Stimulated activated naive CD8-positive, alpha-beta T cell treated with anti-CD3 and anti-CD28 coated beads, Interleukin-15, Interleukin-2, amounts not matched to agents 100 ng/mL and 50 ng/mL, for 24 hours (primary cell): Measurements from ENCODE around the gene MARK4.

ENCODE experiments used
- H3K27ac Mint-ChIP-seq: one replicate; pipeline ENCODE4 v1.8.0; 2021; ENCODE audit warnings: mild to moderate bottlenecking, mixed read lengths
- H3K27me3 Mint-ChIP-seq: one replicate; pipeline ENCODE4 v1.8.0; 2021; ENCODE audit warnings: mixed read lengths
- H3K36me3 Mint-ChIP-seq: one replicate; pipeline ENCODE4 v1.8.0; 2021; ENCODE audit warnings: low read depth, mixed read lengths
- H3K4me1 Mint-ChIP-seq: one replicate; pipeline ENCODE4 v1.8.0; 2021; ENCODE audit warnings: low read depth, mixed read lengths
- H3K4me3 Mint-ChIP-seq: one replicate; pipeline ENCODE4 v1.8.0; 2021; ENCODE audit warnings: mild to moderate bottlenecking, mixed read lengths
- H3K9me3 Mint-ChIP-seq: one replicate; pipeline ENCODE4 v1.8.0; 2021; ENCODE audit warnings: mixed read lengths

MARK4 gene

DNA sequence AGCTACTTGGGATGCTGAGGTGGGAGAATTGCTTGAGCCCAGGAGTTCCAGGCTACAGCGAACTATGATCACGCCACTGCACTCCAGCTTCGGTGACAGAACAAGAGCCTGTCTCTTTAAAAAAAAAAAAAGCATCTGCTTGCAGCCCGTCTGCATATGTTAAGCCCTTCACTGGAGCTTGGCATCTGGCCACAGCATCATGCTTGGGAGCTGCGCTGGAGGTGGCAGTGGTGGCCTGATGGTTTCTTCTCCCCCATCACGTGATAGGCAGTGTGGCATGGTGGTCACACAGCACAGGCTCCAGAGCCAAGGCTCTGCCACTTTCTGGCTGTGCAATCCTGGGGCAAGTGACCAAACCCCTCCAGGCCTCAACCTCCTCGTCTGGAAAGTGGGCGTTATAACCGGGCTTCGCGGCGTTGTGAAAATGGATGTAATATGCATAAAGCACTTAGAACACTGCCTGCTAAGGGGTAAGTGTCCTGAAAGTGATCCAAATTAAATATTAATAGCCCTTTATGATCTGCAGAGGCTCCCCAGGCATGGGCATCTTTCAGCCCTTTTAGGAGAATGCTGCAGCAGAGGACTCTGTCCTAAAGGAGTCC, 24.4 kb downstream of the MARK4 start:
- H3K36me3 Mint-ChIP-seq, result peaks cover 21% of the 10 kb centered on the region
- no peak overlapping the region for H3K27ac Mint-ChIP-seq
- H3K9me3 Mint-ChIP-seq, result no peaks in the 10 kb centered on the region
- no peak overlapping the region for H3K4me3 Mint-ChIP-seq
- no peaks in the 10 kb centered on the region for H3K27me3 Mint-ChIP-seq
- H3K4me1 Mint-ChIP-seq, result no peaks in the 10 kb centered on the region

GRCh38 chr19:45276284-45276687, 25.2 kb downstream of the MARK4 start:
- Mint-ChIP-seq H3K9me3 (no peaks in the 10 kb centered on the region), H3K36me3 (peaks cover 25% of the 10 kb centered on the region), H3K27ac (no peak overlapping the region), H3K4me3 (no peak overlapping the region), H3K27me3 (no peaks in the 10 kb centered on the region), H3K4me1 (no peaks in the 10 kb centered on the region)

- H3K27ac Mint-ChIP-seq, result no peak overlapping the region
- H3K27me3 Mint-ChIP-seq, result no peaks in the 10 kb centered on the region
- H3K4me3 Mint-ChIP-seq, result no peak overlapping the region
- H3K36me3 Mint-ChIP-seq, result peaks cover 24% of the 10 kb centered on the region
- no peaks in the 10 kb centered on the region for H3K9me3 Mint-ChIP-seq
- no peaks in the 10 kb centered on the region for H3K4me1 Mint-ChIP-seq
Observed at GRCh38 chr19:45278087-45278486, 27.0 kb downstream of the MARK4 start.

- peaks cover 28% of the 10 kb centered on the region for H3K36me3 Mint-ChIP-seq
- no peak overlapping the region for H3K27ac Mint-ChIP-seq
- H3K4me3 Mint-ChIP-seq, result no peak overlapping the region
- H3K9me3 Mint-ChIP-seq, result peaks cover 5% of the 10 kb centered on the region
- H3K27me3 Mint-ChIP-seq, result no peaks in the 10 kb centered on the region
- H3K4me1 Mint-ChIP-seq, result peaks cover 5% of the 10 kb centered on the region
Observed at GRCh38 chr19:45279587-45280192, 28.6 kb downstream of the MARK4 start.

GRCh38 chr19:45280471-45280961, 29.4 kb downstream of the MARK4 start:
- no peaks in the 10 kb centered on the region for H3K27me3 Mint-ChIP-seq
- peaks cover 28% of the 10 kb centered on the region for H3K36me3 Mint-ChIP-seq
- no peak overlapping the region for H3K27ac Mint-ChIP-seq
- peaks cover 5% of the 10 kb centered on the region for H3K4me1 Mint-ChIP-seq
- peaks cover 5% of the 10 kb centered on the region for H3K9me3 Mint-ChIP-seq
- H3K4me3 Mint-ChIP-seq, result no peak overlapping the region

DNA sequence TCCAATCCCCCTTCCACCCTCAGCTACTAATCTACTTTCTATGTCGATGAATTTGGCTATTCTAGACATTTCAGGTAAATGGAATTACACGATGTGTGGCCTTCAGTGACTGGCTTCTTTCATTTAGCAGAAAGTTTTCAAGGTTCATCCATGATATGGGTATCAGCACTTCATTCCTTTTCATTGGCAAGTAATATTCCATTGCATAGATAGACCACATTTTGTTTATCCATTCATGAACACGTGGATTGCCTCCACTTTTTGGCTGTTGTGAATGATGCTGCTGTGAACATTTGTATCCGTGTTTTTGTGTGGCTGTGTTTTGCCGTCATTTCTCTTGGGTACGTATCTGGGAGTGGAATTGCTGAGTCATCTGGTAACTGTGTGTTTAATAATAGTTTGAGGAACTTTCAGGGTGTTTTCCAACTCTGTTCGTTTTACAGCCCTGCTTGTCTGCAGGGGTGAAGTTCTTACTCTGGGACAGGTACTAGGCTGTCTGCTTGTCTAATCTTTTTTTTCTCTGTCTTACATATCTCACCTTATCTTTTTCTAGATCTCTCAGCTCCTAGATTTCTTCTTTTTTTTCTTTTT, 32.5 kb downstream of the MARK4 start:
- Mint-ChIP-seq H3K4me3 (no peak overlapping the region), H3K36me3 (peaks cover 29% of the 10 kb centered on the region), H3K9me3 (peaks cover 5% of the 10 kb centered on the region), H3K4me1 (peaks cover 5% of the 10 kb centered on the region), H3K27me3 (no peaks in the 10 kb centered on the region), H3K27ac (no peak overlapping the region)

DNA sequence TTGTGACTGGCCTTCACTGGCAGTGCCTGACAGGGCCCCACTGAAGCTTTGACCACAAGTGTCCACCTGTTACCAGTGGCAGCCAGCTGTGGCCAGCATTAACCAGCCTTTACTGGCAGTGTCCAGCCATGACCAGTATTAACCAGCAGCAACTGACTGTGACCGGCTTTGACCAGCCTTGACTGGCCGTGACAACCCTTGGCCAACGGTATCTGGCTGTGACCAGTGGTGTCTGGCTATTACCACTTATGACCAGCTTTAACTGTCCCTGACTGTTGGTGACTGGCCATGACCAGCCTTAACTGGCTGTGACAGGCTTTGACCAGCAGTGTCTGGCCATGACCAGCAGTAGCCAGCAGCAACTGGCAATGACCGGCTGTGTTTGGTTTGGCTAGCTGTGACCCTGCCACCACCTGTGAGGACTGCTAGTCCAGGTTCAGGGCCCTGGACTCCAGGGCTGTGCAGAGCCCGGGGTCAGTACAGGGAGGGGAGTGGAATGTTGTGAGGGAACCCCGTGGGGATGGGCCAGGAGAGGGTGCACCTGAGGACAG, 39.4 kb downstream of the MARK4 start:
- Mint-ChIP-seq H3K27ac (no peak overlapping the region), H3K4me3 (no peak overlapping the region)

DNA sequence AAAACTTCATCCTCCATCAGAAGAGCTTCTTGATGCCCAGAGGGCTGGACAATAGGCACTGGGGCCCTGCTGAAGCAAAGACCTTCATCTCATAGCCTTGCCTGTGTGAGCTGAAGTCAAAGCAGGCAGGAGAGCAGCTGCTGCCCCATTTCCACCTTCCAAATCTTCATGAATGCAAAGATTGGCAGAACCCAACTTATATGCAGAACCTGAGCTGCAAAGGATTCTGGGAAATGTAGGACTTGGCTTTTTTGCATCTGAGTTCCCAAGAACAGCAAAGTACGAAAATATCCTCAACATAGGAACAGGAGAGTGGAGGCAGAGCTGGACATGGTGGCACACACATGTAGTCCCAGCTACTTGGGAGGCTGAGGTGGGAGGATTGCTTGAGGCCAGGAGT, 40.8 kb downstream of the MARK4 start:
- H3K9me3 Mint-ChIP-seq, result no peaks in the 10 kb centered on the region
- H3K27me3 Mint-ChIP-seq, result no peaks in the 10 kb centered on the region
- H3K4me3 Mint-ChIP-seq, result no peak overlapping the region
- H3K36me3 Mint-ChIP-seq, result peaks cover 46% of the 10 kb centered on the region
- no peak overlapping the region for H3K27ac Mint-ChIP-seq
- peaks cover 8% of the 10 kb centered on the region for H3K4me1 Mint-ChIP-seq

More for the DNA sequence above, 39.4 kb downstream of the MARK4 start:
- Mint-ChIP-seq H3K9me3 (no peaks in the 10 kb centered on the region), H3K27me3 (no peaks in the 10 kb centered on the region), H3K36me3 (peaks cover 42% of the 10 kb centered on the region), H3K4me1 (peaks cover 8% of the 10 kb centered on the region)

DNA sequence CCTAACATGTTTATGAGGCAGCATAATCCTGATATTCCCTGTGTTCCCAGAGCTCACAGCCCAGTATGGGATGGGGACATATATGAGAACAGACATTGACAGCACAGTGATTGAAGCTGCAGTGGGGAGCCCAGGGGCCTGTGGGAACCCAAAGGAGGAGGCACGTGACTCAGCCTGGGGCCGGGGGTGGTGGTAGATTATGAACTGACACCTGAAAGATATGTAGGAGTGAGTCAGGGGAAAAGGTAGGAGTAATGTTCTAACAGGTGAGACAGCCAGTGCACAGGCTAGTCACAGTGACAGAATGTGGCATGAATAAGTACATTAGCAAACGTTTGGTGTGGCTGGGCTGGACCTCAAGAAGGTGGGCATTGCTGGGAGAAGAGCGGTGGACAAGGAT, 42.6 kb downstream of the MARK4 start:
- no peaks in the 10 kb centered on the region for H3K27me3 Mint-ChIP-seq
- H3K9me3 Mint-ChIP-seq, result no peaks in the 10 kb centered on the region
- no peak overlapping the region for H3K27ac Mint-ChIP-seq
- peaks cover 52% of the 10 kb centered on the region for H3K36me3 Mint-ChIP-seq
- peaks cover 8% of the 10 kb centered on the region for H3K4me1 Mint-ChIP-seq
- H3K4me3 Mint-ChIP-seq, result no peak overlapping the region

DNA sequence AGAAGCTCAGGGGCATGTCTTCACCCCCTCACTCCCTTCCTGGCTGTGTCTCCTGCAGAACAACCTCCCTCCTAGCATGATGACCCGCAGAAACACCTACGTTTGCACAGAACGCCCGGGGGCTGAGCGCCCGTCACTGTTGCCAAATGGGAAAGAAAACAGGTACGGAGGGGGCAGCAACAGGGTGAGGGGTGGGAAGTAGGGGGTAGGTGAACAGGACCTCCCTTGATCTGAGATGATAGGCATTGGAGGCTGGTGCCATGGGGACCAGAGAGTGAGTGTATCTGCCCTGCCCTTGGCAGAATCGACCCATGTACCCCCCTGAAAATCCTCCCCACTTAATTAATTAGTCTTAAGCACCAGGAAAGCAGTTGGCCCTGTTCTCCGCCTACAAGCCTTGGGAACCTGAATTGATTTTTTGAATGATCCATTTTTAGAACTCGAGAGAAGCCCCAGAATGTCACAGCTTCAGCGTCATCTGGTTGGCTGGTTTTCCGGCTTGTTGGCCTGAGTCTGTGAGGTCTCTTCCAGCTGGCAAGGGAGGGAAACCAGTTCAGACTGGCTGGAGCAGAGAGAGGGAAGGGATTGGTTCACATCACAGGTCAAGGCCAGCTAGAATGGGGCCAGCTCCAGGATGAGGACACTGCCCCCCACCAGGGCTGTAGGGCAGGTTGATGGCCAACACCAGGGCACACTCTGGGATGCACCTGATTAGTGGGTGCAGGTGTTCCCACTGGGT, 43.4 kb downstream of the MARK4 start:
- no peaks in the 10 kb centered on the region for H3K27me3 Mint-ChIP-seq
- peaks cover 56% of the 10 kb centered on the region for H3K36me3 Mint-ChIP-seq
- H3K4me1 Mint-ChIP-seq, result peaks cover 8% of the 10 kb centered on the region
- H3K9me3 Mint-ChIP-seq, result no peaks in the 10 kb centered on the region
- no peak overlapping the region for H3K27ac Mint-ChIP-seq
- H3K4me3 Mint-ChIP-seq, result no peak overlapping the region

DNA sequence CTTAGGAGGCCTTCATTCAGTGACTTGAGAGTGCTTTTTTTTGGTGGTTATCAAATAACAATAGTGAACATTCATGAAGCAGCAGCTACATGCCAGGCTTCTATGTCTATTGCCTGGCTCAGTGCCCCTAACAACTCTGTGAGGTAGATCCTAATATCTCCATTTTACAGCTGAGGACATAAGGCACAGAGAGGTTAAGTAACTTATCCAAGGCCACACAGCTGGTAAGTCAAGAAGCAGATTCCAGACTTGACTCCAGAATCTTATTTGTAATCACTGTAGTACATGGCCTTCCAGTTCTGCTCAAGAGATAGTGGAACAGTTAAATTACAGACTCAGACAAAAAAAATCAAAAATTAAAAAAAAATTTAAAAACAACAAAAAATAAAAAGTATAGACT, 44.8 kb downstream of the MARK4 start:
- H3K9me3 Mint-ChIP-seq, result no peaks in the 10 kb centered on the region
- H3K4me1 Mint-ChIP-seq, result peaks cover 8% of the 10 kb centered on the region
- H3K4me3 Mint-ChIP-seq, result no peak overlapping the region
- no peaks in the 10 kb centered on the region for H3K27me3 Mint-ChIP-seq
- H3K36me3 Mint-ChIP-seq, result peaks cover 57% of the 10 kb centered on the region
- H3K27ac Mint-ChIP-seq, result no peak overlapping the region

DNA sequence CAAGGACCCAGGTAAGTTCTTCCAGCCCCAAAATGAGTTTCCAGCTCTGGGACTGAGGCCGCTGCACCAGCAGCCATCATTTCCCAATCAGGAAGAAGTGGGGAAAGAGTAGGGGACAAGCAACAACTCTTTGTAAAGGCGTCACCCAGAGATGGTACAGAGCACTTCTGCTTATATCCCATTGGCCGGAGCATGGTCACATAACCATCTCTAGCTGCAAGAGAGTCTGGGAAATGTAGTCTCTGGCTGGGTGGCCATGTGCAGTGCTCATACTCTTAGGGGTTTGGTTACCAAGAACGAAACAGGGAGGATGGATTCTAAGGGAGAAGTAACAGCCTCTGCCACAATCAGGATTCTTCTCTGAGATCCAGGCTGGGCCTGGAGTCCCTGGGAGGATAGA, 45.3 kb downstream of the MARK4 start:
- no peak overlapping the region for H3K4me3 Mint-ChIP-seq
- peaks cover 54% of the 10 kb centered on the region for H3K36me3 Mint-ChIP-seq
- peaks cover 8% of the 10 kb centered on the region for H3K4me1 Mint-ChIP-seq
- H3K27me3 Mint-ChIP-seq, result no peaks in the 10 kb centered on the region
- no peaks in the 10 kb centered on the region for H3K9me3 Mint-ChIP-seq
- no peak overlapping the region for H3K27ac Mint-ChIP-seq

DNA sequence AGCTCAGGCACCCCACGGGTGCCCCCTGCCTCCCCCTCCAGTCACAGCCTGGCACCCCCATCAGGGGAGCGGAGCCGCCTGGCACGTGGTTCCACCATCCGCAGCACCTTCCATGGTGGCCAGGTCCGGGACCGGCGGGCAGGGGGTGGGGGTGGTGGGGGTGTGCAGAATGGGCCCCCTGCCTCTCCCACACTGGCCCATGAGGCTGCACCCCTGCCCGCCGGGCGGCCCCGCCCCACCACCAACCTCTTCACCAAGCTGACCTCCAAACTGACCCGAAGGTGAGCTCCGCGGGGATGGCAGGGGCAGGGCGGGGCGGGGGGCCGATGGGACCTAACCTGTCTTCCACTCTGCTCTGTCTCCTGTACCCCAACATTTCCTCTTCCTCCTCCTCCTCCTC, 46.6 kb downstream of the MARK4 start:
- Mint-ChIP-seq H3K9me3 (no peaks in the 10 kb centered on the region), H3K27me3 (no peaks in the 10 kb centered on the region), H3K4me3 (no peak overlapping the region), H3K36me3 (peaks cover 42% of the 10 kb centered on the region), H3K4me1 (peaks cover 8% of the 10 kb centered on the region), H3K27ac (no peak overlapping the region)

DNA sequence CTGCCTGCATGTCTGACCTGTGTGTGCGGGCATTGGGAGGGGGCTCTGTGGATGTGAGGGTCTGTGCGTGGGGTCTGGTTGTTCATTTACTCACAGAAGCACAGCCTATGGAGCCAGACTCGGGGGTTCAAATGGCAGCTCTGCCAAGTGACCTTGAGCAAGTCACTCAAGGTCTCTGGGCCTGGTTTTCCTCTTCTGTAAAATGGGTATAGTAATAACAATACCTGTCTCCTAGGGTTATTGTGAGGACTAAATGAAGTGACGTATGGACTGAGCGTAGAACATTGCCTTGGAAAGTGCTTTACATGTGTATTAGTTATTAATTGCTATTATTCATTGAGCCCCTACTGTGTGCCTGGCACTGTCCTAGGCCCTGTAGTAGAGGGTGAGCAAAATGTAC, 47.2 kb downstream of the MARK4 start:
- H3K9me3 Mint-ChIP-seq, result no peaks in the 10 kb centered on the region
- H3K27me3 Mint-ChIP-seq, result no peaks in the 10 kb centered on the region
- peaks cover 8% of the 10 kb centered on the region for H3K4me1 Mint-ChIP-seq
- H3K4me3 Mint-ChIP-seq, result no peak overlapping the region
- no peak overlapping the region for H3K27ac Mint-ChIP-seq
- H3K36me3 Mint-ChIP-seq, result peaks cover 39% of the 10 kb centered on the region

DNA sequence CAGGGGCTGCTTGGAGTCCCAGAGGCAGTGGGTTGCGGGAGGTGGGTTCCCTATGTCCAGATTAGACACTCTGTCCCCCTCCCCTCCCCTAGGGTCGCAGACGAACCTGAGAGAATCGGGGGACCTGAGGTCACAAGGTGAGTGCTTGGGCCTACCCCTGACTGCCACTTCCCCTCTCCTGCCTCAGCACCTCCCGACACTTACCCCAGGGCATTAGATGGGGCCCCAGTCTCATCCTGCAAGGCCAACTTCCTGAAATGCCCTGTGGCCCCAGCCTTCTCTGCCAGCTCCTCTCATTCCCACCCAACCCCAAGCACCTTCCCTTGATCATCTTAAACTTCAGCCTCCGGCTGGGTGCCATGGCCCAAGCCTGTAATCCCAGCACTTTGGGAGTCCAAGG, 48.6 kb downstream of the MARK4 start:
- H3K4me1 Mint-ChIP-seq, result no peaks in the 10 kb centered on the region
- peaks cover 32% of the 10 kb centered on the region for H3K36me3 Mint-ChIP-seq
- H3K27me3 Mint-ChIP-seq, result no peaks in the 10 kb centered on the region
- no peaks in the 10 kb centered on the region for H3K9me3 Mint-ChIP-seq
- no peak overlapping the region for H3K27ac Mint-ChIP-seq
- no peak overlapping the region for H3K4me3 Mint-ChIP-seq
